Kidney epithelial cell (primary cell): ENCODE measurements around the gene SPECC1. TPM values are rescaled to one million over a fixed set of nuclear protein-coding genes. Genes with fewer than 3 reads are reported as not detected.

ENCODE experiments used
- DNase-seq: peaks from one replicate; pipeline ENCODE4 v3.0.0-alpha.2; 2010; ENCODE audit warnings: low read depth
- H3K27me3 ChIP-seq: 2 replicates; pipeline ENCODE4 v1.6.0; 2011; ENCODE audit warnings: low read length; ENCODE audit not compliant: control insufficient read depth, insufficient read depth
- H3K36me3 ChIP-seq: 2 replicates; pipeline ENCODE4 v1.5.1; 2011; ENCODE audit warnings: low read length; ENCODE audit not compliant: control insufficient read depth, insufficient read depth
- H3K4me3 ChIP-seq: 2 replicates; pipeline ENCODE4 v1.5.1; 2011; ENCODE audit warnings: low read depth, mild to moderate bottlenecking, control low read depth, low read length
- CTCF ChIP-seq: IDR thresholded peaks from 2 replicates; pipeline ENCODE4 v1.5.1; 2011; ENCODE audit warnings: mild to moderate bottlenecking, moderate library complexity, low read length, control low read depth, inconsistent platforms; ENCODE audit not compliant: insufficient read depth, poor library complexity, severe bottlenecking
- total RNA-seq: library from RNA; depleted of rRNA; stranded (reverse); fragments of >200 nt; gene quantifications from 2 replicates; pipeline ENCODE4 v1.2.3, GENCODE V29; 2015

SPECC1 gene
- total RNA-seq, 1 donor from 2014 or later, result 62.3 TPM

- no peak for TF ChIP-seq CTCF
- Histone ChIP-seq H3K27me3 (no peaks in the 10 kb centered on the region), H3K36me3 (no peaks in the 10 kb centered on the region), H3K4me3 (no peak overlapping the region)
- DNase-seq, result no peak
Observed at GRCh38 chr17:20087538-20088250, 78.5 kb downstream of the SPECC1 start.

GRCh38 chr17:20089756-20090547 lies 80.8 kb downstream of the SPECC1 start:
- H3K4me3 ChIP-seq, result no peak overlapping the region
- H3K27me3 ChIP-seq, result no peaks in the 10 kb centered on the region
- H3K36me3 ChIP-seq, result no peaks in the 10 kb centered on the region
- TF ChIP-seq CTCF, result no peak
- no peak for DNase-seq

GRCh38 chr17:20091174-20092029 lies 82.2 kb downstream of the SPECC1 start:
- no peak for TF ChIP-seq CTCF

DNA sequence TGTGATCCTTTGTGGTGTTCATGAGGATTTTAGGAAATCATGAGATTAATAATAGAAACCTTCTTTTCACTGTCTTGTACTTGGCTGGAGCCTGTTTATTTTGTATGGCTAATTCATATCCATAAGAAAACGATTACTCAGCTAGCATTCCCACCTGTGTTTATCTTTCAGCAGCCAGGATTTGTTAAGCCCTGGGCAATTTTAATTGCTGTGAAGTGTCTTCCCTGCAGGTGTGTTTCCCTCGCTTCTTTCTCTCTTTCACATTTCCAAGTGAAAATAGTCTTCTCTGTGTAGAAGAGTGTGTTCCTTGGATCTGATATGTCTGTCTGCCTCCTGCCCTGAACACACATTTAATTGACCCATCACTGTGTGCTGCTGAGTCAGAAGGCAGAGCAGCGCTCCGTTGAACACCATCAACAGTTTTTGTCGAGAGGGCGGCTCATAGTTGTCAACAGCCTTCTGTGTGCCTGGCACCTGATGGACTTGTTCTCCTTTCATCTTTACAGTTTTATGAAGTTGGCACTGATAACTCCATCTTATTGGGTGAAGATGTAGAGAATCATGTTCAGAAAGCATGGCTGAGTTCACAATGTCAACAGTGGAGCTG lies 83.2 kb downstream of the SPECC1 start:
- H3K27me3 ChIP-seq, result peaks cover 2% of the 10 kb centered on the region
- H3K4me3 ChIP-seq, result no peak overlapping the region
- no peak for TF ChIP-seq CTCF
- no peaks in the 10 kb centered on the region for H3K36me3 ChIP-seq
- no peak for DNase-seq

More at GRCh38 chr17:20091174-20092029, 82.2 kb downstream of the SPECC1 start:
- Histone ChIP-seq H3K36me3 (no peaks in the 10 kb centered on the region), H3K4me3 (no peak overlapping the region), H3K27me3 (peaks cover 2% of the 10 kb centered on the region)
- DNase-seq, result no peak

GRCh38 chr17:20092973-20093626 lies 83.9 kb downstream of the SPECC1 start:
- TF ChIP-seq CTCF, result no peak
- H3K36me3 ChIP-seq, result no peaks in the 10 kb centered on the region

More at GRCh38 chr17:20092973-20093626, 83.9 kb downstream of the SPECC1 start:
- Histone ChIP-seq H3K4me3 (no peak overlapping the region), H3K27me3 (peaks cover 2% of the 10 kb centered on the region)
- DNase-seq, result no peak
